GM18508 (cell line): Measurements from ENCODE around the gene ANP32A.
"Not testable (repeated sequence)": the region's sequence is repeated elsewhere in the genome, so short reads cannot be mapped to it uniquely, and the experiment has no call there.

Source experiments
- ATAC-seq: cut with Tn5 transposase; IDR thresholded peaks from one replicate; pipeline ENCODE4 v1.9.1; 2021; ENCODE audit warnings: moderate number of reproducible peaks; ENCODE audit not compliant: insufficient read depth, unreplicated experiment

The ANP32A gene

DNA sequence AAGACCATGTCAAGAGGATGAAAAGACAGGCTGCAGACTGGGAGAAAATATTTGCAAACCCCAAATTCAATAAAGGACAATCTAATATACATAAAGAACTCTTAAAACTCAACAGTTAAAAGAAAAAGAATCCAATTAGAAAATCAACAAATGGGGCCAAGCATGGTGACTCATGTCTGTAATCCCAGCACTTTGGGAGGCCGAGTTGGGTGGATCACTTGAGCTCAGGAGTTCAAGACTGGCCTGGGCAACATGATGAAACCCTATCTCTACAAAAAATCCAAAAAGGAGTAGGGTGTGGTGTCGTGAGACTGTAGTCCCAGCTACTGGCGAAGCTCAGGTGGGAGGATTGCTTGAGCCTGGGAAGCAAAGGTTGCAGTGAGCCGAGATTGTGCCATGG lies 57.6 kb downstream of the ANP32A start:
- no peak for ATAC-seq

DNA sequence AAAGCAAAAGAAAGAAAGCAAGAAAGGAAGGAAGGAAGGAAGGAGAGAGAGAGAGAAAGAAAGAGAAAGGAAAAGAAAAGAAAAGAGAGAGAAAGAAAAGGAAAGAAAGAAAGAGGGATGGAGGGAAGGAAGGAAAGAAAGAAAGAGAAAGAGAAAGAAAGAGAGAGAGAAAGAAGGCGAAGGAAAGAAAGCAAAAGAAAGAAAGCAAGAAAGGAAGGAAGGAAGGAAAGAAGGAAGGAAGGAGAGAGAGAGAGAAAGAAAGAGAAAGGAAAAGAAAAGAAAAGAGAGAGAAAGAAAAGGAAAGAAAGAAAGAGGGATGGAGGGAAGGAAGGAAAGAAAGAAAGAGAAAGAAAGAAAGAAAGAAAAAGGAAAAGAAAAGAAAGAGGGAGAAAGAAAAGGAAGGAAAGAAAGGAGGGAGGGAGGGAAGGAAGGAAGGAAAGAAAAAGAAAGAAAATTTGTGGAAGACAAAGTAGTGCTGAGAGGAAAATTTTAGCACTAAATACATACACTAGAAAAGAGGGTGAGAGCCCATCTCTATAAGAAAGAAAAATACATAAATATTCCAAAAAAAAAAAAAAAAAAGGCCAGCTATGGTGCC lies 60.6 kb downstream of the ANP32A start:
- not testable (repeated sequence) for ATAC-seq

DNA sequence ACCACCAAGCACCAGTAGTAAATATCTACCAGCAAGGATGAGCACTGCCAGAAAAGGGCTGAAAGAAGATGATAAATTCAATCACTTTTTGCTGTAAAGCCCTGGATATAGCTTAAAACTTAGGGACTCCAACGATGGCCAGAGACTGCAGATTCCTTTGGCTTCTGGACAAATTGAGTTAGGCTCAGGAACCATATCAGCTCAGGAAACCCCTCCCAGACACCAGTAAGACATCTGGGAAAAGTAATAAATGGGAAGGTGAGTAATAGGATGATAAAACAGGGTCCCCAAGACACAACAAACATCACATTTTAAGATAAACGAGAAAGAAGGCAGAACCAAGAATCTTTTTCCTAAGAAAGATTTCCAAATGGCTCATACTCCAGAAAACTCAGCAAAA lies 65.0 kb downstream of the ANP32A start:
- no peak for ATAC-seq

DNA sequence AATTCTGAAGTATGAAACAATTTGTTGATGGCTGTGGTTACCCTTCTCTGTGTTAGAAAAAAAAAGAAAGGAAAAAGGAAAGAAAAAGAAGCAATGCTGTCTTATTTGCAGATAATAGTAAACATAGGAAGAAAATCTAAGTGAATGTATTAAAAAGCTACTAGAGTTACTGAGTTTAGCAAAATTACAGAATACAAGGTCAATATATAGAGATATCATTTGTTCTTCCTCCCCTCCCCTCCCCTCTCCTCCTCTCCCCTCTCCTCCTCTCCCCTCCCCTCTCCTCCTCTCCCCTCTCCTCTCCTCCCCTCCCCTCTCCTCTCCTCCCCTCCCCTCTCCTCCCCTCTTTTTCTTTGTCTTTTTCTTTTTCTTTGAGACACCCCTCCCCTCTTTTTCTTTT lies 69.1 kb downstream of the ANP32A start:
- no peak for ATAC-seq

DNA sequence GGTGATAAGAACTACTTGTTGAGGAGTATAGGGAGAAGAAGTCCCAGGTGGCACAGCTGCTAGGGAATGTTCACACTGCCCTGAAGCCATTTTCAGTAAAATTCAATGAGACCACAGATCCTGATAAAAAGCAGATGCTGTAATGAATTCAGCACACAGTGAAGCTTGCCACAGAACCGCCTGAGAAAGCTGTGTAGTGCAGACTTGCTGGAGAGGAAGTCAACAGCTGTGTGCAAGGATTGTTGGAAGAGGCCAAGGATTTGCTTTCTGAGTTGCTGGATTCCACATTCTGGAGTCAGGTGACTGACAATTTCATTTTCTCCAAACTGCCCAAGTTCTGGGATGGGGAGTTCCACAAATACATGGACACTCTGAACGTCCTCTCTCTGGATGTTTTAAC lies 70.9 kb downstream of the ANP32A start:
- no peak for ATAC-seq

DNA sequence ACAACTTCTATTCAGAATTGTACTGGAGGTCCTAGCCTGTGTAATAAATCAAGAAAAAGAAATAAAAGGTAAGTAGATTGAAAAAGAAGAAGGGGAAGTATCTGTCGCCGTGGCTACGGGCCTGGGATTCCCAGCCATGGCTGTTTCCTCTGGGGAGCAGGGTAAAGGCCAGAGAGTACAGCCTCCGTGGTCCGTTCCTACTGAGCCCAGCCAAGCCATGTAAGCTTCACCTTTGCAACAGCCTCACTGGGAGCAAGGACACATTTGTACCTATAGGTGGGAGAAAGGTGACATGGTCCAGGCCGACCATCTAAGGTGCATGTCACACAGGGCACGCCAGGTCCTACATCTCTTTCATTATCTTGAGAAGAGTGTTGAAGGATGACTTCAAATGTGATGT lies 71.3 kb downstream of the ANP32A start:
- ATAC-seq: no peak

DNA sequence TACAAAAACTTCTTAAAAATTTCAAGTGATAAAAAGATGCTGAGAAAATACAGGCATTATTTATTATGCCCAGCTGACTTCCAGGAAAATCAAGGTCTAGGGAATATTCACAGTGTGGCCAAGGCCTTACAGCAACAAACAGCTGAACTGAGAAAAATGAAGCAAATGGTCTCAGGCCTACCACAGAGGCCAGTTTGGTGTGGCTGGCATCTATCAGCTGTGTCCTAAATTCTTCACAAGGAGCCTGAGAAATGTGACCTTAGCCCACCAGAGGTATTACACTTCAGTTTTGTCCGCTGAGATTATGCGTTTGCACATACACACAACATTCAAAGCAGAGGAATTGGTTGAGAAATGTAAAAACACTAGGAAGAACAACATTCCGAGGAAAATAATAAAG lies 77.4 kb downstream of the ANP32A start:
- no peak for ATAC-seq

DNA sequence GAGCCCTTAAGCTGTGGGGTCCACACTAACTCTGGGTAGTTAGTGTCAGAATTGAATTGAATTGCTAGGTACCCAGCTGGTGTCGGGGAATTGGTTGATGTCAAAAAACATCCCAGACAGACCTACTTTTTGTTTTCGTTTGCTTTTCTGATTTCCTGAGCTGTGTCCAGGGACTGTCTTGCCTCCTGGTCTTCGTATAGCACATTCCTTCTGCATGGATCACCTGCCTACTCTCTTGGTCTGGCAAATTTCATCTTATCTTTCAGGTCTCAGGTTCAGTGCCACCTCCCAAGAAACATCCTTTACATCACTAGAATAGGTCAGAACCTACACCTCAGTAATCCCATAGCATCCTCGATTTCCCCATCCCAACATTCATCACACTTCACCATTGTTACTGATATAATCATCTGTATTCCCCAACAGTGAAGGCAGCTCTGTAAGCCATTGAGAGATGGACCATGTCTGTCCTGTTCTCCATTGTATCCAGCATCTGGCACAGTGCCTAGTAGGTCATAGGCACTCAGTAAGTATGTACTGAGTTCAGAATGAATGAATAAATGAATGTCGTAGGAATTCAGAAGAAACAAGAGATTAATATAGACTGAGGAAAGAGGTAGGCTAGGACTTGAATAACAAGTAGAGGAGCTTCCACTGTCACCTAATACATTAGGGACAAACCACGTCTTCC lies 81.2 kb downstream of the ANP32A start:
- ATAC-seq: no peak

DNA sequence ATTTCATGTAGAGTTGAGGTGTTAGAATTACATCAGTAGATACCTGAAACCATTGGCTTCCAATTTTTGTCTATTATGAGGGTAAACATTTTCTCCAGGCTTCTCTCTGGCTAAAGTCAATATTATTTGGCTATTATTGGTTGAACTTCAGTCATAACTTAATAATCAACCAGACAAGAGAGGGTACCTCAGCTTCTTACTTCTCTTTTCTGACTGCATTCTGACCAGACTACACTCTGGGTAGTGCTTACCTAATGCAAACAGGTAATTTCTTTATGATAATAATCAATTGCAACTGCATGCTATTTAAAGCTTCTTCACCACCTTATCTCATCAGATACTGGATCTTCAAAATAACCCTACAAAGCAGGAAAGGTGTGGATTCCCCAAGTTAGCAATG lies 85.1 kb downstream of the ANP32A start:
- no peak for ATAC-seq

DNA sequence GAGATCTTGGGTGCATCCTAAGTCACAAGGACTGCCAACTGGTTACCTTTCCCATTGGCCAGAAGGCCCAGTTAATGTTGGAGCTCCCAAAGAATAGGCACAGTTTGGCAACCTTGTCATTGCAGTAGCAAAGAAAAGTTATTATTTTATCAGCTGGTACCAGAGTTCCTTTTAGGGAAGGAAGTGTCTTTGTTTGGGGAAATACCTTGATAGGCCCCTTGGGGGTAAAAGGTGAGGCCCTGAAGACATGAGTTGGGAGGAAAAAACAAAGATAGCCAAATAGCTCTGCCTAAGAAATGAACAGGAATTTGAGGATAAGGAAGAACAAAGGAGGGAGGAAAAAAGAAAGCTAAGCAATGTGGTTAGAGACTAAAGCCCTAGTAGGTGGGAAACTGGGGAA lies 85.8 kb downstream of the ANP32A start:
- ATAC-seq: no peak

DNA sequence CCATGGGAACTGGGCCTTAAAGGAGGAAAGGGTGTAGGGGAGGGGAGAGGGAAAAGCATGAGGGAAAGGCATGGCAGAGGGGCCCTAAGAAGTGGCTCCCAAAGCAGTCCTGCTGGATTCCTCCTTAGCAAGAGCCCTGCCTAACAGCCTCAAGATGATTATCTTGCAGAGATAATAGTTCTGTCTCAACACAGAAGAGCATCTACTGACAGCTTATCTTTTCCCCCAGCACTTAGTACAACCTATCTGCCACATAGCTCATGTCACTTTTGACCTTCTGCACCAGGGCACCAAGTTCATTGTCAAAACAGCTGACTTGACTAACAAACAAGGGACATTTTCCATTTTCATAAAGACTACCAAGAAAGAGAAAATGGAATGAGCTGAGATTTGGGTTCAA lies 86.3 kb downstream of the ANP32A start:
- ATAC-seq: no peak

DNA sequence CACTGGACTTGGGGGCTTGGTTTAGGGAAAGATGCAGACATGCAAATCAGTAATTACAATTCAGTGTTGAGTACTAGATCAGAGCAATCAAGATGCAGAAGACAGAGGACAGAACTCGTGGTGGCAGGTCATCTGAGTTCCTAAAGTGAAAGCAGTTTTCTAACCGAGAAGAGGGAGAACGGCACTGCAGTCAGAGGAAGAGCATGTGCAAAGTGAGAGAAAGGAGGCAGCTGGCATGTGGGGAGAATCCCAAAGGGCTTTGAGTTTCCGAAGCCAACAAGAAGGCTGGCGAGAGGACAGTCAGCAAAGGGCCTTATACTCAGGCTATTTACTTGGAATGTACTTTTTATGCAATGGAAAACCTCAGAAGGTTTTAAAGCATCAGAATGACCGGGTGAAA lies 87.0 kb downstream of the ANP32A start:
- ATAC-seq: no peak

DNA sequence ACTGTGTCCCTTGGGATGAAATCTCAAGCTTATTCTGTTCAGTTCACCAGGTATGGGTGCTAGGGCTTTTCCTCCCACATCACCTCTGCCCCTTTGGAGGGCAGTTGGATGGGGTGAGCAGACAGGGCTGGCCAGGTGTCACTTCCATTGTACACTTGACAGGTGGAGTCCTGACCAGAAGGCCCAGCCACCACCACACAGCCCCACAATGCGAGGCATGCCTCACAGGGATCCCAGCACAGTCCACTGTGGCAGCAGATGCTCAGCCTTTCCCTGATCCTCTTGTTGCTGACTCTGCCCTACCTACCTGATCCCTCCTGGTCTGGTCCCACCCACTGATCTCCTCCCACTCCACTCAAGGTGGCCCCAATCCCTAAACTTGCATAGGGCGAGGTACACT lies 88.2 kb downstream of the ANP32A start:
- no peak for ATAC-seq

DNA sequence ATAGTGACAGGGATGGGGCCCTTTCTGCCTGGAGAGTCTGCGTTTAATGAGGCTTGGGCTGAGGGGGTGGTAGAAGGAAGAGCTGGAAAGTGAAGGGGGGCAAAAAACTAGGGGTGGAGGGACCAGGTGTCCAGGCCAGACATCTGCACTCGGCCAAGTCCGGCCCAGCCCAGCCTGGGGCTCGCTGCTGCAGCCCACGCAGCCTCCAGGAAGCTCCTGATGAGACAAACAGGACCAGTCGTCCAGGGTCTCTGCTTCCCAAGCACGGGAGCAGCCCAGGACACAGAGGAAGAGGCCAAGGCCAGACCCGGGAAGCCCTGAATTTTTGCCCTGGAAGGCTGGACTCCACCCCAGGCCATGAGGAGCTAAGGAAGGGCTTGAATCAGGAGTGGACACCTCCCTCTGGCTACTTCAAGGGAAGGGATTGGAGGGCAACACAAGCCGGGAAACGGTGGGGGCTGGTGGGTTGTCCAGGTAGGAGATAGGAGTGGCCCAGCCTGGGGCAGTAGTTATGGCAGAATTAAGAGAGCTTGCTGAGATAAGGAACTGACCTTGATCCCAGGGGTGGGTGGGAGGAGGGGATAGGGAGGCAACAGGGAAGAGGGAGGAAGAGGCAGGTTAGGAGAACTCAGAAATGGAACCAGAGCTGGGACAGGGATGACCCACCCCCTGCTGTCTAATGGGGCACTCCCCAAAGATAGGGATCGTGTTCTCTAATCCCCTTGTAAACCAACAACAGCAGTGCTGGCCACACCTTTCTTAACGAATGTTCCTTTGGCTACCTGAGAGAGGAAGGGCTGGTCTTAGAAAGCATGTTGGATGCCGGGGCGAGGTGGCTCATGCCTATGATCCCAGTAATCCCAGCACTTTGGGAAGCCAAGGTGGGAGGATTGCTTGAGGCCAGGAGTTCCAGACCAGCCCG lies 89.5 kb downstream of the ANP32A start:
- ATAC-seq: no peak

DNA sequence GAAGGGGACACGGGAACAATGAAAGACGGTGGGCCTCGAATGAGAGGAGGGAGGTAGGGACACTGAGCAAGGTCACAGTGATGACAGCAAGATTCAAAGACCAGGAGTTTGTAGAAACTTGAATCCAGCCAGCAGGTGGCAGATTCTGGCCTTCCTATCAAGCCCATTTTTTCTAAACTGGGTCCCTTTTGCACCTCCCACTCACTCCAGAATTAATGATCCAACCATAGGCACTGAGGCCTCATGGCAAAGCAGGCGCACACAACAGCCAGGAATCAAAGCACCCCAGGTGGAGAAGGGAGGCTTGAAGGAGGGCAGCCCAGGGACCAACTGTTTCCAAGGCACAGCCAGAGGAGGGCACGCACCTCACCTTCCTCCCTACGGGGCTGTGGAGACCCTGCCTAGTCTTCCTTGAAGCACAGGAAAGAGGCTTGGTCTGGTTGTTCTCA lies 90.2 kb downstream of the ANP32A start:
- no peak for ATAC-seq

DNA sequence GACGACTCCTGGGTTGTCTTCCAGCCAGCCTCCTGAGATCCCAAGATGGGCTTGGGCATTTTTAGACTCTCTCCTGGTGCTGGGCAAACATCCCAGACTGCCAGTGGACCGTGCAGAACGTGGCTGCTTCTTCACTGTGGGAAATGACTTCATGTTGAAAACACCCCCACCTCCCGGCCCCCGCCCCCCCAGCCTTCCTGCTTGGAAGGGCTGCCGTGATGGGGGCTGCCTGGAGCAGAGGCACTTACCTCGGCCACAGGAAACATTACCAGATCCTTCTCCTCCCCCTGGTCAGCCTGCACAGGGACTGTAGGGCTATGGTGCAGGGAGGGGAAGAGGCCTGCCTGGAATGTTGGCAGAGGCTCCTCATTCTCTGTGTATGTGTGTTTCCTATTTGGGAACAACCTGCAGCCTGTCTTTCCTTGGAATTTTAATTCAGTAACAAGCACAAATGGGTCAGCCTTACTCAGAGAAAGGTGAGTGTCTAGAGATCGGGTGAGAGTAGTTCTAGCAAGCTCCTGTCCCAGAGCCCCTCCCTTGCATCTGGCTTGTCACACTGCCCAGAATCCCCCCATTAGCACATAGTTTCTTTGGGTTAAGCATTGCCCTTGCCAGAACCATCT lies 90.8 kb downstream of the ANP32A start:
- no peak for ATAC-seq
